GM10266 (cell line): ENCODE data around the gene GSN.

Source experiments
- DNase-seq: peaks from one replicate; pipeline ENCODE4 v3.0.0; 2012; ENCODE audit errors: extremely low spot score
- CTCF ChIP-seq: IDR thresholded peaks from 2 replicates; pipeline ENCODE4 v1.5.1; 2012; ENCODE audit warnings: mild to moderate bottlenecking, low read depth; ENCODE audit not compliant: control insufficient read depth, insufficient read depth; ENCODE audit errors: missing control alignments

The GSN gene

DNA sequence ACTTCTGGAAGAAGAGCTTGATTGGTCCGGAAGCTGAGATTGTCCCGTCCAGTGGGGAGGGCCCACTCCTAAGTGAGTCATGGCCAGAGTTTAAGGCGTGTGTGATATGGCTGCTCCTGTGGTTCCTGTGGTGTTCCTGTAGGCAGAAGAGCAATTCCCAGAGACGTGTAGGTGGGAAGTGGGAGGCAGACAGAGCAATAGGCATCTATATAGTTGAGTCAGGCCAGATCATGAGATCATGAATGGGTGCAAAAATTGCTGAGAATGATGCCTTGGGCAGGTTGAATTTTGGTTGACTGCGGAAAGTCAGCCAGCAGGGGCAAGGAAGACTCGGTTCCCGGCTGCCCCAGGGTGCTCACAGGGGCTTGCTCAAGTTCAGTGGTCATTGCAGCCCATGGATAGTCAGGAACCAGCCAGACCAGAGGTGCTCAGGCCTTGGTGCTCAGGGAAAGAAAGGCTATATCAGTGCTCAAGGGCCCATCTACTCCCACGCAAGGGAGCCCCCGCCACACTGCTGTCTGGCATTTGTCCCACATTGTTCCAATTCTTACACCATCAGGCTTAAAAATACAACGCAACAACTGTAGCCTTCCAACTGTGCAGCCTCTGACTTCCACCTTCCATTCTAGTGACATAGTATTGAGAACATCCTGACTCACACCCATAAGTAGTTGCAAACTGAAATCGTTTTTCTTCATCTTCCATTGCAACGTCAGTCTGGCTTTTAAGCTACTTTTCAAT, 21.0 kb upstream of the GSN start:
- no peak for TF ChIP-seq CTCF
- no peak for DNase-seq

GRCh38 chr9:121249563-121249962, 18.4 kb upstream of the GSN start:
- peak; percentile 34 for DNase-seq

DNA sequence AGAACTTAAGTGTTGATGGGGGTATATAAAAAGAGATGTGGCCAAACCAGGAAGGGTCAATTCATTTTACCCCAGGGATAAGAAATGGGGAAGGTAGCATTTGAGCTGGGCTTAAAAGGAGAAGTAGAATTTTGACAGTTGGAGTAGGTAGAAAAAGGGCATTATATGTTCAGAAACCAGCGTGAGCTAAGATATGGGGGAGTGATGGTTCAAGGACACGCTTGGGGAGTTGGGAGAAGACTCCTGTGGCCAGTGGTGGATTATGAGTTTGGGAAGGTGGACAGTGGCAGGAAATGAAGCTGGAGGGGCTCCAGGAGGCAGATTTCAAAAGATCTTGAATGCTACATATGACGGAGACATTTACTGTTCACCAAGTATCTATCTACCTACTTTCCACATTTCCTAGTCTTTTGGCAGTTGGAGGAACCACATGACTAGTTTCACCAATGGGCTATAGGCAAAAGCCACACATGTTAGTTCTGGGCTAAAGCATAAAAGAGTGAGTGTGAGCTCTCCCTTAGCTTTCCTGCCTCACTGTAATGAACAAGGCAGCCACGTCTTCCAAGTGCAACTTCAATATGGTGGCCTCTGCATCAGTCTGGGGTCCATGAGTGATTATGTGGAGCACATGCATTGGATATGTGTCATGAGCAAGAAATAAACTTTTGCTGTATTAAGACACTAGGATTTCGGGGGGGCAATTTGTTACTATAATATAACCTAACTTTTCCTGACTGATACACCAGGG, 15.7 kb upstream of the GSN start:
- DNase-seq = no peak

More at GRCh38 chr9:121249563-121249962, 18.4 kb upstream of the GSN start:
- no peak for TF ChIP-seq CTCF

DNA sequence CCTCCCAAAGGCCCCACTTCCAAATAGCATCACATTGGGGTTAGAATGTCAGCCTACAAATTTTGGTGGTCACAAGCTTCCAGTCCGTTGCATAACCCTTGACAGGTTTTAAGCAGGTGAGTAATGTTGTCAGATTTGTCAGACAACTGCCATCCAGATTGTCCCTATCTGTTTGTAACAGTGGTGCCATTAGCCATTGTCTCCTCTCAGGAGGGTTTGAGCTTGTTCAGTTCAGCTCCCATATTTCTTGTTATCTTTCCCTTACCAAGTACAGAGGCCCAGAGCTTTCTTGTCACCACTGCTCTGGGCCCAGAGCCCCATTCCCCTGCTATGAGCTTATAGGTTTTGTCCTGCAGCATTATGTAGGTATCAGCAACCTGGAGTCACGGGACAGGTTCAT, 14.8 kb upstream of the GSN start:
- no peak for DNase-seq
- no peak for TF ChIP-seq CTCF

More for the DNA sequence above, 15.7 kb upstream of the GSN start:
- TF ChIP-seq CTCF = no peak

GRCh38 chr9:121253821-121254501, 14.0 kb upstream of the GSN start:
- DNase-seq = no peak
- no peak for TF ChIP-seq CTCF

- TF ChIP-seq CTCF = no peak
- DNase-seq = no peak
Observed at GRCh38 chr9:121259498-121259897, 8.5 kb upstream of the GSN start.
